IPS DF 6.9 (cell line): Measurements from ENCODE around the gene OR10X1.

ENCODE experiments used
- DNase-seq: peaks from one replicate; pipeline ENCODE4 v3.0.0-alpha.2; 2013; ENCODE audit warnings: low read depth, low spot score
- H3K27ac ChIP-seq: one replicate; pipeline ENCODE4 v1.5.1; 2013; ENCODE audit warnings: low read length, control low read depth
- H3K27me3 ChIP-seq: 2 replicates; pipeline ENCODE4 v1.6.1; 2013; ENCODE audit warnings: mild to moderate bottlenecking, low read length; ENCODE audit not compliant: control insufficient read depth, insufficient read depth
- H3K36me3 ChIP-seq: 2 replicates; pipeline ENCODE4 v1.6.1; 2013; ENCODE audit warnings: low read length; ENCODE audit not compliant: control insufficient read depth, insufficient read depth
- H3K4me1 ChIP-seq: 2 replicates; pipeline ENCODE4 v1.6.1; 2013; ENCODE audit warnings: low read length; ENCODE audit not compliant: control insufficient read depth, insufficient read depth
- H3K4me3 ChIP-seq: 2 replicates; pipeline ENCODE4 v1.5.1; 2013; ENCODE audit warnings: mild to moderate bottlenecking, low read length
- H3K9me3 ChIP-seq: 2 replicates; pipeline ENCODE4 v1.6.1; 2013; ENCODE audit warnings: low read length, inconsistent platforms; ENCODE audit not compliant: control insufficient read depth, insufficient read depth
- WGBS: extraction: QIAGEN DNeasy Blood & Tissue Kit; methylation state at CpG from one replicate; pipeline ENCODE4 v1.1.7; 2013; ENCODE audit warnings: mixed read lengths, missing lambda C conversion rate; ENCODE audit not compliant: insufficient read length, insufficient coverage; 5-methylcytosine and 5-hydroxymethylcytosine counted together

OR10X1 gene, protein sequence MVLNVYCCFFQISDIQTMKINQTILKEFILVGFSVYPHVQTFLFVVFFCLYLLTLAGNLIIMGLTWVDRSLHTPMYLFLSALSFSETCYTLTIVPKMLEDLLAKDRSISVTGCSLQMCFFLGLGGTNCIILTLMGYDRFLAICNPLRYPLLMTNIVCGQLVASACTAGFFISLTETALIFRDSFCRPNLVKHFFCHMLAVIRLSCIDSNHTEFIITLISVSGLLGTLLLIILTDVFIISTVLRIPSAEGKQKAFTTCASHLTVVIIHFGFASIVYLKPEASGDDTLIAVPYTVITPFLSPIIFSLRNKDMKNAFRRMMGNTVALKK

DNA sequence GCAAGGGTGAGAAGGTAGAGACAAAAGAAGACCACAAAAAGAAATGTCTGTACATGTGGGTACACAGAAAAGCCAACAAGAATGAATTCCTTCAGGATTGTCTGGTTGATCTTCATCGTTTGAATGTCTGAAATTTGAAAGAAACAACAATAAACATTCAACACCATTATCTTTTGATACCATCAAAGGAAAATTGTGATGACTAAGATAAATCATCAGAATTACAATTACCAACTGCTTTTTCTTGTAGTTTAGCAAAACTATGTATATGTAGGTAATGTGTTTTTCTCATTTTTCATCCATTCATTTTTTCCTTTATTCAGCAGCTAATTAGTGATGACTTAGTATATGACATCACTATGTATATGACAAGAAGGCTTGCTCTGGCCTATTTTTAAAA lies at the start of gene OR10X1:
TSS of gene OR10X1 (minus strand) at position 167 of the 400 bp plus-strand sequence. CDS start at position 167, 0 bp downstream.
- Histone ChIP-seq H3K4me3 (no peak within 1 kb of the TSS), H3K4me1 (no peaks in the 10 kb centered on the region), H3K27me3 (no peaks in the 10 kb centered on the region), H3K36me3 (no peaks in the 10 kb centered on the region), H3K27ac (no peak within 1 kb of the TSS), H3K9me3 (no peaks in the 10 kb centered on the region)
- DNase-seq: no peak
- no CpG with 5 or more reads among the region's 1 CpG for WGBS

DNA sequence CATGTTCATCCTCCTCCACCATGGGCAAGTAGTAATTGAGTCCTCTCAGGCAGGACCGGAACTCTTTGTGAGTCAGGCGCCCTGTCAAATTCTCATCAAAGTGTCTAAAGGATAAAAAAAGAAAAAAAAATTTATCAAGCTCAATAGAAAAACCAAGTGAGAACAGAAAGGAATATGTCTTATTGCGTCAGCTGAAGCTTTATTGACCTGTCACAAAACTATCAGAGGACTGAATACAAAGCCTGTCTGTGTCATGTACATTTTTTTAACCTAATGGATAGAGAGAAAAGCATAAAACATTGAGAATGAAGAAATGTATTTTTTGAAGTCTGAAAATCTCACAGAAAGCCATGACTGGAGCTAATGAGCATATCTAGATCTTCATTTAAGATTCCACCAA lies 34.1 kb upstream of the OR10X1 start:
- no peaks in the 10 kb centered on the region for H3K4me1 ChIP-seq
- no peaks in the 10 kb centered on the region for H3K9me3 ChIP-seq
- DNase-seq: no peak
- H3K36me3 ChIP-seq: no peaks in the 10 kb centered on the region
- no CpG with 5 or more reads among the region's 3 CpGs for WGBS
- H3K27me3 ChIP-seq: no peaks in the 10 kb centered on the region
- H3K27ac ChIP-seq: no peak overlapping the region
- no peak overlapping the region for H3K4me3 ChIP-seq

DNA sequence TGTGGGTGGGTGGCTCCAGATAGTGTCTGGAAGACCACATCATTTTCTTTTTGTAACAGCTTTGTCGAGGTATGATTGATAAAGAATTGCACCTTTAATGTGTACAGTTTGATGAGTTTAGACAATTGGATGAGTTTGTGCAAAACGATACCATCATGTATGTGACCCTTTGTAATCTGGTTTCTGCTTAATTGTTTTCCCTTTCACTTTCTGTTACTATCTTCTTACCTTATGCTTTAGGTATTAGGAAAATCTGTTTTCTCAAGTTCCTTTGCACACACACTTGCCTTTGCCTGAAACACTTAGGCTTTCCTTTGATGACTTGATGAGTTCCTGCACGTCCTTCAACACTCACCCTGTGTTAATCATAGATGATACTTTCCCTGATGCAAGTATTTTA lies 32.2 kb upstream of the OR10X1 start:
- no peaks in the 10 kb centered on the region for H3K36me3 ChIP-seq

DNA sequence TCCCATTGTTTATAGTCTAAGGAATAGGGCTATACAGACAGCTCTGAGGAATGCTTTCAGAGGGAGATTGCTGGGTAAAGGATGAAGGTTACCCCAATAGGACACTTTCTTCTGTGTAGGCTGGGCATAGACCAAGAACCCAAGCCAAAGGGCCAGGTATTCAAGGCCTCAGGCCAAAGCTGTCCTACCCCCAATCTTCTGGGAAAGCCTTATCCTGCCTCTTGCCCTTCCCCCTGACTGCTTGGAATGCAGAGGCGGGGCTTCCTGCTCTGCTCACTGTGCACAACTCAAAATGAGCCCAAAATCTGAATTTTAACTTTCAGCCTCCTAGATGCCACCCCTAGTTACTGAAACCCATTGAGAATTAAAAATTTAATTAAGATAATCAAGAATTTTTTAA lies 27.6 kb upstream of the OR10X1 start:
- DNase-seq: no peak
- Histone ChIP-seq H3K9me3 (no peaks in the 10 kb centered on the region), H3K4me1 (no peaks in the 10 kb centered on the region), H3K36me3 (no peaks in the 10 kb centered on the region), H3K27ac (no peak overlapping the region), H3K4me3 (no peak overlapping the region), H3K27me3 (no peaks in the 10 kb centered on the region)
- WGBS: no CpG with 5 or more reads among the region's 1 CpG

More for the DNA sequence above, 32.2 kb upstream of the OR10X1 start:
- no peaks in the 10 kb centered on the region for H3K4me1 ChIP-seq
- no peak overlapping the region for H3K4me3 ChIP-seq
- no peak for DNase-seq
- no CpG with 5 or more reads among the region's 3 CpGs for WGBS
- no peak overlapping the region for H3K27ac ChIP-seq
- H3K27me3 ChIP-seq: no peaks in the 10 kb centered on the region
- no peaks in the 10 kb centered on the region for H3K9me3 ChIP-seq

DNA sequence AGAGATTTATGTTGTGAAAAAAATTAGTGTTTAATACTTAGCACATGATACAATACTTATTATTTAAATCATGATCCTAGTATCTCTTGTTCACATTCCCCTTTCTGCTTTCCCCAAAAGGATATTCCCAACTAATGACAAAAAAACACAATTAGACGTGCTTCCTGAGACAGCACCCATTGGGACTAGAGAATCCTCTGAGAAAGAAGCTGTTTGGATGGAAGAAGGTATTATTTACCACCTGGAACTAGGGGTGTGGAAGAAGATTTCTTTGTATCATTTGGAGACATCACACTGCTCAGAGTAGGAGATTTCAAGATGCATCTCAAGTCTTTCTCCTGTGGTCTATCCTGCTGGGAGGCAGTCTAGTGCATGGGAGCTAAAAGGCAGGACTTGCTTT lies 25.3 kb upstream of the OR10X1 start, which contains the start of gene OR10Z1:
TSS of gene OR10Z1 (plus strand) at position 301 of the 400 bp plus-strand sequence. CDS start 1,171 bp downstream, outside the sequence.
- Histone ChIP-seq H3K27me3 (no peaks in the 10 kb centered on the region), H3K27ac (no peak within 1 kb of the TSS), H3K36me3 (no peaks in the 10 kb centered on the region), H3K4me3 (no peak within 1 kb of the TSS), H3K4me1 (no peaks in the 10 kb centered on the region), H3K9me3 (no peaks in the 10 kb centered on the region)
- WGBS: no CpG with 5 or more reads among the region's 1 CpG
- no peak for DNase-seq

DNA sequence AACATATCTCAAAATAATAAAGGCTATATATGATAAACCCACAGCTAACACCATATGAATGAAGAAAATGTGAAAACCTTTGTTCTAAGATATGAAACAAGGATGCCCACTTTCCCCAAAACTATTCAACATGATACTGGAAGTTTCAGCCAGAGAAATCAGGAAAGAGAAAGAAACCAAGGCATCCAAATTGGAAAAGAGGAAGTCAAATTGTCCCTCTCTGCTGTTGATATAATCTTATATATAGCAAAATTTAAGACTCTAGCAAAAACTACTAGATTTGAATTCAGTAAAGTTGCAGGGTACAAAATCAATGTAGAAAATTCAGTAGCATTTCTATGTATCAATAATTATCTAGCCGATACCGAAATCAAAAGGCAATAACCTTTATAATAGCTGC lies 21.0 kb upstream of the OR10X1 start:
- no CpG with 5 or more reads among the region's 2 CpGs for WGBS
- H3K27me3 ChIP-seq: no peaks in the 10 kb centered on the region
- no peak for DNase-seq

DNA sequence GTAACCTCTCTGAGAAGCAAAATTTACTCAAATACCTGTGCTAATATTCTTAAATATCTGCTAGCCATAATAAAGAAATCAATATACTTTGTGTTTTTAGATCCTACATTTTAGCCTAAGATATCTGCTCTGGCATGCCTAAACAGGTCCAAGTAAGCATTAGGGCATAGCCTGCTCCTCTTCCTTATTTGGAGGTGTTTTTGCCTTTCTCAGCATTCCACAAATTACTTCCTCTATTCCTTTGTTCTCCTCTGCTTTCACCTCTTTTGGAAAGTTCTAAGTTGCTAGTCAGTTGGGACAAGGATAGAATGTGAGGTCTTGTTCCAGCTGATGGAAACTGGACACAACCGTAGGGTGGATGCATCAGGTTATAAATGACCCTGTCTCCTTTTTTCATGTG lies 7.2 kb upstream of the OR10X1 start:
- Histone ChIP-seq H3K9me3 (no peaks in the 10 kb centered on the region; the same call in 1 of the 2 replicates), H3K36me3 (no peaks in the 10 kb centered on the region), H3K4me1 (no peaks in the 10 kb centered on the region), H3K27me3 (no peaks in the 10 kb centered on the region), H3K4me3 (no peak overlapping the region), H3K27ac (no peak overlapping the region)
- no peak for DNase-seq
- no CpG with 5 or more reads among the region's 1 CpG for WGBS

More for the DNA sequence above, 21.0 kb upstream of the OR10X1 start:
- no peaks in the 10 kb centered on the region for H3K9me3 ChIP-seq
- no peaks in the 10 kb centered on the region for H3K4me1 ChIP-seq
- no peak overlapping the region for H3K4me3 ChIP-seq
- H3K36me3 ChIP-seq: 0 out of 2 replicates have a peak, but pooled peaks cover 3% of the 10 kb centered on the region
- H3K27ac ChIP-seq: no peak overlapping the region

DNA sequence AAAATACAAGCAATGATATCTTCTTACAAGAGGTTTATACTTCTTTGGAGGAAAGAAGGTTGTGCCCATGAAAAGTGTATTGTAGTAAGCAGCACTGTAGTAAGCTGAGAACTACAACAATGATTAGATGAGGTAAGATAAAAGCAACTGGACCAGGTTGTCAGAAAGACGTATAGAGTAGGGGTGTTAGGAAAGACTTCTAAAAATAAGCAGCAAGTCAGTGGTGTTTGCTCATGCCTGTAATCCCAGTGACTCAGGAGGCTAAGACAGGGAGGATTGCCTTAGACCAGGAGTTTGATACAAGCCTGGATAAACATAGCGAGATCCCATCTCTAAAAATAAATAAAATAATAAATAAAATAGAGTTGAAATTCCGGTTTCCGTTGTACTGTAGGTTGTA lies 4.3 kb upstream of the OR10X1 start:
- Histone ChIP-seq H3K4me1 (no peaks in the 10 kb centered on the region), H3K36me3 (no peaks in the 10 kb centered on the region), H3K4me3 (no peak overlapping the region), H3K27me3 (no peaks in the 10 kb centered on the region), H3K9me3 (no peaks in the 10 kb centered on the region; the same call in 1 of the 2 replicates), H3K27ac (no peak overlapping the region)
- DNase-seq: no peak
- no CpG with 5 or more reads among the region's 4 CpGs for WGBS

DNA sequence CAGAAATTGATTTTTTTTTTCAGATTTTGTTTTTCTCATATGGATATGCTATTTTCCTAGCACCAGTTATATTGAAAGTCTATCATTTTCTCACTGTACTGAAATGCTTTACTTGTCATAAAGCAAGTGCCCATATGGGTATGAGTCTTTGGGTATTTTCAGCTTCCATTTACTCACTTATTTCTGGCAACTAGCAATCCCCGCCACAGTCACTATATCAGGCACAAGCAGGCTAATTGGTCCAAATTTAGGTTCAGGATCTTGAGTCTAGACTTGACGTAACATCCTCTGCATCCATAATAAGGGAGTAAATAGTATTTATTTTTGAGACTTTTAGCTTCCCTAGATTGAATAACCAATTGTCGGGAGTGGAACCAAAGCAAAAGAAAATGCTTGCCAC lies 2.1 kb downstream of the OR10X1 start:
- no peaks in the 10 kb centered on the region for H3K9me3 ChIP-seq
- H3K4me1 ChIP-seq: no peaks in the 10 kb centered on the region
- H3K27me3 ChIP-seq: no peaks in the 10 kb centered on the region
- no peaks in the 10 kb centered on the region for H3K36me3 ChIP-seq
- H3K4me3 ChIP-seq: no peak overlapping the region
- no peak overlapping the region for H3K27ac ChIP-seq
- no CpG with 5 or more reads among the region's 3 CpGs for WGBS
- no peak for DNase-seq

DNA sequence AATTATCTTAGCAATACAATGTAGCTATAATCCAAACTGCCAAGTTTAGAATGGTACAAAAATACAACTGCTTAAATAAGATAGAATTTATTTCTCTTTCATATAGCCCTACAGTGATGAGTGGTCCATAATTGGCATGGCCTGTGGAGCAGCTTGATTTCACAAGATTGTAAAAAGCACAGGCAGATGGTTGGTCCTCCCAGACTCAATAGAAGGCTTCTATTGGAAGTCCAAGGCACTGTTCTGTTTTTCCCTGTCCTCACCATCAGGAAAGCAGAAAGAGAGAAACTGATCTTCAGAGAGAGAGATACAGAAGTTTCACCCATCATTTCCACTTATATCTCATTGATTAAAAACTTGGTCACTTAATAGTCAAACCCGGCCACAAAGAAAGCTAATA lies 7.5 kb downstream of the OR10X1 start:
- no peak overlapping the region for H3K4me3 ChIP-seq
- no peaks in the 10 kb centered on the region for H3K27me3 ChIP-seq
- WGBS: no CpG with 5 or more reads among the region's 1 CpG
- H3K4me1 ChIP-seq: no peaks in the 10 kb centered on the region
- no peaks in the 10 kb centered on the region for H3K9me3 ChIP-seq
- DNase-seq: no peak
- H3K36me3 ChIP-seq: no peaks in the 10 kb centered on the region
- H3K27ac ChIP-seq: no peak overlapping the region

DNA sequence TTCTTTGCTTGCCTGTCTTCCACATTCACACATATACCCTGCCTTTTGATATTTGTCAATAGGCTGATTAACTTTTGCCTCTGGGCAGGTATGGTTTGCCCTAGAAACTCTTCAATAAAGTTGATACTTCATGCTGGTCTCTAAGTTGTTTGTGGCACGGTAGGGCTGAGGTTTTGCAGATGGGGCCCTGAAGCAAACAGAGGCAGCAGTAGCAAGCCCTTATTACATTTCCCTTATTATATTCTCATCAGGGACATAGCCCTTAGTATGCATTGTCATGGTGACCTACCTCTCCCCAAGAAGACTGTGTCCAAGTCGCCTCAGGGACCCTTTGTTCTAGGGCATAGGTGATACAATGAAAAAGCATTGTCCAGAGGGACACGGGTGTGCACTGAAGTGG lies 9.2 kb downstream of the OR10X1 start, which contains the start of gene OR6P1:
TSS of gene OR6P1 (minus strand) at position 101 of the 400 bp plus-strand sequence. CDS start 6,976 bp downstream, outside the sequence.
- no CpG with 5 or more reads among the region's 3 CpGs for WGBS
- H3K36me3 ChIP-seq: no peaks in the 10 kb centered on the region
- no peak within 1 kb of the TSS for H3K4me3 ChIP-seq
- no peaks in the 10 kb centered on the region for H3K4me1 ChIP-seq
- H3K27me3 ChIP-seq: no peaks in the 10 kb centered on the region
- no peak for DNase-seq
- H3K27ac ChIP-seq: no peak within 1 kb of the TSS
- H3K9me3 ChIP-seq: no peaks in the 10 kb centered on the region
